Placental pericyte (primary cell): ENCODE results near the gene ARF5. TPM values are rescaled to one million over a fixed set of nuclear protein-coding genes. Genes with fewer than 3 reads are reported as not detected.

ENCODE experiments used
- total RNA-seq: library from RNA; depleted of rRNA; stranded (reverse); fragments of >200 nt; gene quantifications from 2 replicates; pipeline ENCODE4 v1.2.3, GENCODE V29; 2012

Gene ARF5
- 80.1 and 102 TPM in 2 replicates for total RNA-seq

GRCh38 chr7:127588019-127588696 lies at the start of gene ARF5:
Gene ARF5 (plus strand): TSS chr7:127588411. CDS start chr7:127588499, 88 bp downstream.

GRCh38 chr7:127585044-127585953 lies 2.9 kb upstream of the ARF5 start, which contains the start of gene GCC1:
Gene GCC1 (minus strand): TSS chr7:127585596. CDS start chr7:127585182, 414 bp downstream.

GRCh38 chr7:127618042-127618441 lies 29.8 kb downstream of the ARF5 start, which contains the start of gene PAX4:
Gene PAX4 (minus strand): TSS chr7:127618142. CDS start chr7:127615928, 2,214 bp downstream.

Other genes with a start within 250 kb of the ARF5 start
- 17.1 and 27.1 TPM in 2 replicates for gene ZNF800, start 195.7 kb upstream of the ARF5 start, total RNA-seq
- gene GCC1, start 2.8 kb upstream of the ARF5 start, total RNA-seq = 20.6 and 35.2 TPM in 2 replicates
- 0.66 and 1.7 TPM in 2 replicates for gene FSCN3, start 5.3 kb downstream of the ARF5 start, total RNA-seq
- gene PAX4, start 29.7 kb downstream of the ARF5 start, total RNA-seq = not detected in 2 replicates
- 267 and 454 TPM in 2 replicates for gene SND1, start 63.8 kb downstream of the ARF5 start, total RNA-seq